Left lung (tissue), 10 donors: Measurements from ENCODE around the gene CASP10. TPM values are rescaled to one million over a fixed set of nuclear protein-coding genes. Genes with fewer than 3 reads are reported as not detected.
"Not testable (repeated sequence)": the region's sequence is repeated elsewhere in the genome, so short reads cannot be mapped to it uniquely, and the experiment has no call there.

Source experiments
- ATAC-seq: fragments of 200-7000 bp; cut with Tn5 transposase; one replicate; pipeline ENCODE4 v1.9.1; 2020; ENCODE audit warnings: moderate library complexity
- DNase-seq, 4 donors: peaks; one replicate each; pipeline ENCODE4 v3.0.0-alpha.2; 2013 to 2020
- H3K27ac ChIP-seq, 2 donors: fragments of 200-600 bp; sonication (generic) in 1 of 2; one replicate each; pipeline versions ENCODE4 v1.5.0 to v1.8.0; 2020 to 2021
- H3K27me3 ChIP-seq, 2 donors: fragments of 200-600 bp; sonication (generic) in 1 of 2; one replicate each; pipeline versions ENCODE4 v1.5.0 to v1.8.0; 2020 to 2021
- H3K36me3 ChIP-seq, 2 donors: fragments of 200-600 bp; sonication (generic) in 1 of 2; one replicate each; pipeline versions ENCODE4 v1.5.0 to v1.8.0; 2020 to 2021
- H3K4me1 ChIP-seq, 2 donors: fragments of 200-600 bp; one replicate each; pipeline ENCODE4 v1.8.0; 2021
- H3K4me3 ChIP-seq, 2 donors: fragments of 200-600 bp; sonication (generic) in 1 of 2; one replicate each; pipeline versions ENCODE4 v1.5.0 to v1.8.0; 2020 to 2021; ENCODE audit warnings: mild to moderate bottlenecking in 1 of 2
- H3K9me3 ChIP-seq, 2 donors: fragments of 200-600 bp; sonication (generic) in 1 of 2; one replicate each; pipeline versions ENCODE4 v1.5.0 to v1.8.0; 2020 to 2021
- CTCF ChIP-seq, 2 donors: fragments of 200-600 bp; sonication (generic) in 1 of 2; IDR thresholded peaks; one replicate each; pipeline versions ENCODE4 v1.5.0 to v1.8.0; 2021; ENCODE audit warnings: antibody characterized with exemption in 2 of 2
- intact Hi-C, 2 donors: fragments of 100-400 bp; cut with DNase I; formaldehyde crosslinking; loops; one replicate each; pipeline versions ENCODE4 v1.11.2 to v1.14.2; 2022
- polyA plus RNA-seq, 6 donors: library from polyadenylated mRNA; unstranded; fragments of 120-200 nt; gene quantifications; one replicate each; pipeline ENCODE4 v1.2.1, GENCODE V29; 2013; ENCODE audit not compliant: insufficient read length in 6 of 6
- total RNA-seq, 2 donors: library from RNA; stranded (reverse); fragmentation: NEBNext Ultra II Directional; extraction: Animal tissue kit (Norgen Biotek cat#: 25700); gene quantifications; one replicate each; pipeline ENCODE4 v1.2.1, GENCODE V29; 2021
- donor health status: DM: no; HTN: yes; CAD: no.
- donor health status: DM: no; HTN: no; CAD: no.

CASP10 gene
- total and polyA plus RNA-seq, 8 donors: 14.6 to 31.5 (median 17.8) TPM

GRCh38 chr2:201158111-201158929 is 24.6 kb upstream of the CASP10 start:
- Histone ChIP-seq H3K4me1 (peaks cover 11 to 71% of the 10 kb centered on the region in 2 donors), H3K36me3 (peaks cover 7 to 100% of the 10 kb centered on the region in 2 donors), H3K4me3 (no peak overlapping the region), H3K9me3 (no peaks in the 10 kb centered on the region), H3K27ac (peak overlapping the region; percentile 78 to 91), H3K27me3 (no peaks in the 10 kb centered on the region)
- ATAC-seq (peak; percentile 90), DNase-seq (peak; percentile 34 to 89 (median 78))
- TF ChIP-seq CTCF (IDR thresholded peaks at IDR 0.05): peak; percentile 41 to 63
- intact Hi-C loops: no loop called here

GRCh38 chr2:201164166-201164565 is 18.8 kb upstream of the CASP10 start:
- ATAC-seq: no peak
- no peak for TF ChIP-seq CTCF (IDR thresholded peaks at IDR 0.05)
- intact Hi-C loops: no loop called here
- peaks cover 0 to 21% of the 10 kb centered on the region in 2 donors for H3K4me1 ChIP-seq
- peaks cover 17 to 92% of the 10 kb centered on the region in 2 donors for H3K36me3 ChIP-seq
- H3K9me3 ChIP-seq: peaks cover 0 to 4% of the 10 kb centered on the region in 2 donors
- no peaks in the 10 kb centered on the region for H3K27me3 ChIP-seq
- H3K4me3 ChIP-seq: no peak overlapping the region
- H3K27ac ChIP-seq: peak overlapping the region in 1 of 2 donors; percentile 19
- DNase-seq: no peak

- Histone ChIP-seq H3K4me3 (no peak overlapping the region), H3K36me3 (peaks cover 10 to 58% of the 10 kb centered on the region in 2 donors), H3K4me1 (peaks cover 0 to 12% of the 10 kb centered on the region in 2 donors), H3K27ac (no peak overlapping the region), H3K9me3 (peaks cover 0 to 13% of the 10 kb centered on the region in 2 donors), H3K27me3 (no peaks in the 10 kb centered on the region)
- intact Hi-C loops: no loop called here
- ATAC-seq: no peak
- DNase-seq: no peak
- no peak for TF ChIP-seq CTCF (IDR thresholded peaks at IDR 0.05)
These were observed 15.4 kb upstream of the CASP10 start for GRCh38 chr2:201167546-201167945.

GRCh38 chr2:201168496-201168895 is 14.4 kb upstream of the CASP10 start:
- H3K36me3 ChIP-seq: peaks cover 8 to 49% of the 10 kb centered on the region in 2 donors
- H3K4me3 ChIP-seq, intact Hi-C loops, H3K27me3 ChIP-seq, ATAC-seq, H3K4me1 ChIP-seq, DNase-seq, H3K27ac ChIP-seq: not testable (repeated sequence)
- H3K9me3 ChIP-seq: peaks cover 0 to 13% of the 10 kb centered on the region in 2 donors

- TF ChIP-seq CTCF (IDR thresholded peaks at IDR 0.05): no peak
- DNase-seq: no peak
- Histone ChIP-seq H3K27me3 (no peaks in the 10 kb centered on the region), H3K4me3 (no peak overlapping the region), H3K36me3 (peaks cover 0 to 20% of the 10 kb centered on the region in 2 donors), H3K9me3 (peaks cover 0 to 13% of the 10 kb centered on the region in 2 donors), H3K27ac (no peak overlapping the region), H3K4me1 (peaks cover 0 to 9% of the 10 kb centered on the region in 2 donors)
- ATAC-seq: no peak
- intact Hi-C loops: no loop called here
These were observed 11.6 kb upstream of the CASP10 start for GRCh38 chr2:201171259-201171814.
